ENCODE measurements around the gene DBET.
"Not testable (repeated sequence)": the region's sequence is repeated elsewhere in the genome, so short reads cannot be mapped to it uniquely, and the experiment has no call there.

The DBET gene

DNA sequence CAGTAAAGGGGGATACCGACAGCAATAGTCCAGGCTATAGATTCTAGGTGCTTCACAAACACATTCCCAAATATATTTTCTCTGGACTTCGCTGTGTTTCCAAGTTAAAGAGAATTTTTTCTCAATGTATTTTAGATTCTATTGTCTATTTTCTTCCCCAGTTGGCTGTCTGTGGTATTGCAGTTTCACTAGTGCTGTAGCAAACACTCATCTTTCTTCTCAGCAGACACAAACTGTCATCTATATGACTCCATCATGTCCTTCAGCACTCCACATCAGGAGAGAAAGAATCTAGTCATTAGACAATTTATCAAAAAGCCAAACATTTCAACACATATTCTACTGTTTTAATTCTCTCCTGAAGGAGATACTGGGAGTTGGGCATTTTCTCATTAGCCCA, at the start of gene DBET:
Gene DBET, plus strand, starts transcription at position 161 of the 400 bp plus-strand sequence.
- H3K4me3 Mint-ChIP-seq; H3K9me3 Mint-ChIP-seq; H3K36me3 Mint-ChIP-seq (ENCODE audit: low read depth); H3K27ac Mint-ChIP-seq; H3K27me3 Mint-ChIP-seq; H3K4me1 Mint-ChIP-seq (ENCODE audit: low read depth): not testable (repeated sequence)

GRCh38 chr4:190014771-190015537, 49.3 kb upstream of the DBET start:
- no peak overlapping the region for H3K27ac Mint-ChIP-seq
- H3K36me3 Mint-ChIP-seq (ENCODE audit: low read depth) = no peaks in the 10 kb centered on the region
- peaks cover 14% of the 10 kb centered on the region for H3K4me1 Mint-ChIP-seq (ENCODE audit: low read depth)
- H3K27me3 Mint-ChIP-seq = peaks cover 66% of the 10 kb centered on the region
- peak overlapping the region; percentile 45 for H3K4me3 Mint-ChIP-seq
- H3K9me3 Mint-ChIP-seq = peaks cover 4% of the 10 kb centered on the region

GRCh38 chr4:190015538-190016368, 48.5 kb upstream of the DBET start:
- peak overlapping the region; percentile 38 for H3K4me3 Mint-ChIP-seq
- H3K9me3 Mint-ChIP-seq = peaks cover 4% of the 10 kb centered on the region
- peaks cover 19% of the 10 kb centered on the region for H3K4me1 Mint-ChIP-seq (ENCODE audit: low read depth)
- H3K36me3 Mint-ChIP-seq (ENCODE audit: low read depth) = no peaks in the 10 kb centered on the region
- H3K27ac Mint-ChIP-seq = no peak overlapping the region
- peaks cover 72% of the 10 kb centered on the region for H3K27me3 Mint-ChIP-seq

DNA sequence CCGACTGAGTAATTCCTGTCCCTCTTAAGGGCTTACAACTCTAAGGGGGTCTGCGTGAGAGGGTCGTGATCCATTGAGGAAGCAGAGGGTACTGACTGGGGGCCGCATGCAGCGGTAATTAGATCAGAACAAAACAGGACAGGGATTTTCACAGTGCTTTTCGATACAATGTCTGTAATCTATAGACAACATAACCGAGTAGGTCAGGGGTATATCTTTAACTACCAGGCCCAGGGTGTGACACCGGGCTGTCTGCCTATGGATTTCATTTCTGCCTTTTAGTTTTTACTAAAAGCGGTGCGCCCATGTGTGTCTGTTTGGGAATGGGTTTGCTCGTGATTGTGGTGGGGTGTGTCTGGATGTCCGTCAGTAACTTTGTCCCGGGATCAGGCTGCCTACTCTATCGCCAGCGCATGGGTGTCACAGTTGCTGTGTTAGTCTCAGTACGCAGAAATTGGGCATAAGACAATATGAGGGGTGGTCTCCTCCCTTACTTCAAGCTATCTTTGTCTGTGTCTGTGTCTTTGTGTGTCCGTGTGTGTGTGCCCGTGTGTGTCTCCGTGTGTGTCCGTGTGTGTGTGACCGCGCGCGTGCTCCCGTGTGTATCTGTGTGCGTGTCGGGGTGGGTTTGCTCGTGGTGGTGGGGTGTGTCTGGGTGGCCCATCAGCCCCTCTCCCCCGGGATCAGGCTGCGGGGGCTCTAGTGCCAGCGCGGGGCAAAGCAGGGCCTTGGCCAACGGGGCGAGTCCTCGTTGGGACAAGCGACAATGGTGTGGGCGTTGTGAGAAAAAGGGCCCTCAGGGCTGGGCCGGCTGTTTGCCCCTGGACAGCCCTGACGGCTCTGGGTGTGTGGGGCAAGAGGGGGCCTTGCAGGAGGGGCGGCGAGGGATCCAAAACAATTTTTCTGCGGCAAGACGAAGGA, 47.7 kb upstream of the DBET start:
- H3K9me3 Mint-ChIP-seq = peaks cover 4% of the 10 kb centered on the region
- peaks cover 73% of the 10 kb centered on the region for H3K27me3 Mint-ChIP-seq
- H3K27ac Mint-ChIP-seq = no peak overlapping the region
- H3K4me1 Mint-ChIP-seq (ENCODE audit: low read depth) = peaks cover 23% of the 10 kb centered on the region
- no peak overlapping the region for H3K4me3 Mint-ChIP-seq
- no peaks in the 10 kb centered on the region for H3K36me3 Mint-ChIP-seq (ENCODE audit: low read depth)

DNA sequence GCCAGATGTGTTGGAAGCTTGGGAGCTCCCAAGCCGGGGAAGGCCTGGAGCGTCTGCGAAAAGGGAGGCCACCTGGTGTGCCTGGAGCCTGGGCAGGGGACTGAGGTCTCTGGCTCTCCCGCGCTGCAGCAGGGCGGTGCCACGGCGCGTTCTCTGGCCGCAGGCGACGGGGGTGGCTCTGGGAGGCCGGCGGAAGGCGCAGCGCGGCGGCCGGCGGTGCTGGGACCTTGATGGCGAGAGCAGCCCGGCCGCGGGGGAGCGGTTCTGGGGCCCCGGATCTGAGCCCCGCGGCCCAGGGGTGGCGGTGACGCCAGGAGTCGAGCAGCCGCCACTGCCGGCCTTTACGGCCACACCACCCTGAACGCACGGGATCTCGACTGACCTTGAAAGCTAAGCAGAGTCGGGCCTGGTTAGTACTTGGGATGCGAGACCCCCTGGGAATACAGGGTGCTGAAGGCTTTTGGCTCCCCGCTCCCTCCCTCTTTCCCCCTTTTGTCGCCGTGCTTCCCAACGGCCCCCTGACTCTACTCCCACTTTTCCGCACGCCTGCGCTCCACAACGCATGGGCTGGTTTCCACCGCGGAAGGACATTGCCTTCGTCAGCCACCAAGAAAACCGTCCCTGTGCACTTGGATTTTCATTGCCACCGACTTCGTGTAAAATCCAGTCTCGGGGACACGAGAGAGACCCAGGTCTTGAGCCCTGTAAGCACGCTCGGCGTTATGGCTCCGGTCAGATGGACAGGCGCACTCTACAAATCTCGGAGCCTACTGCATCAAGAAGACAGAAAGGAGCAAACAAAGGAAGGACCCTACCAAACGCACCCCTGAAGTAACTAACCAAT, 46.7 kb upstream of the DBET start:
- Mint-ChIP-seq H3K4me3 (no peak overlapping the region), H3K27ac (no peak overlapping the region), H3K36me3 (ENCODE audit: low read depth) (no peaks in the 10 kb centered on the region), H3K27me3 (peaks cover 68% of the 10 kb centered on the region), H3K4me1 (ENCODE audit: low read depth) (peaks cover 23% of the 10 kb centered on the region), H3K9me3 (peaks cover 4% of the 10 kb centered on the region)

- Mint-ChIP-seq H3K27me3 (peaks cover 61% of the 10 kb centered on the region), H3K9me3 (peaks cover 4% of the 10 kb centered on the region), H3K27ac (no peak overlapping the region), H3K4me3 (no peak overlapping the region), H3K4me1 (ENCODE audit: low read depth) (peaks cover 26% of the 10 kb centered on the region), H3K36me3 (ENCODE audit: low read depth) (no peaks in the 10 kb centered on the region)
These were observed 45.9 kb upstream of the DBET start for GRCh38 chr4:190018201-190018920.

DNA sequence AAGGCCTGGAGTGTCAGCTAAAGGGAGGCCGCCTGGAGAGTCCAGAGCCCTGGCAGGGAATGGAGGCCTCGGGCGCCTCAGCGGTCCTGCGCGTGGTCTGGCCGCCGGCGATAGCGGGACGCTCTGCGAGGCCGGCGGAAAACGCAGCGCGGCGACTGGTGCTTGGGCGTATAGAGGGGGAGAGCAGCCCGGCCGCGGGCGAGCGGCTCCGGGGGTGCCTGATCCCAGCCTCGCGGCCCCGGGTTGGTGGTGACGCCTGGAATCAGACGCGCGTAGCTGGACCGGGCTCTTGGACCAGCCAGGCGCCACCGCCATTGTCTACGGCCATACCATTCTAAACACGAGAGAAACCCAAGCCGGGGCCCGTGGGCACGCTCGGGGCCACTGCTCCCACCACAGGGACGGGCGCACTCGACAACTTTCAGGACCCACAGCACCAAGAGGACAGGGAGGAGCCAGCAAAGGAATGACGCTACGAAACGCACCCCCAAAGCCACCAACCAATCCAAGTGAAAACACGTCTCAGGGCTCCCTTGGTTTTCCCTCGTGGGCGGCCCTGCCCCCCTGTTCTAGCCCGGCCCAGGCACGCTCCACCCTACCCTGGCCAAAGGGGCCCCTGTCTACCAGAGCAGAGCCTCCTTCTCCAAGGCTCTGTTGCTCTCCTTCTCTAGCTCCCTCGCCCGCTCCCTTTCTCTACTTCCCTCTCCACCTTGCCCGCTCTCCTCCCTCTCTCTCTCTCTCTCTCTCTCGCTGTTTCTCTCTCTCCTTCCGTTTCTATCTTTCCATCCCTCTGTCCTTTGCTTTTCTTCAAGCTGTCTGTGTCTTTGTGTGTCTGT, 45.1 kb upstream of the DBET start:
- Mint-ChIP-seq H3K27ac (peak overlapping the region; percentile 43), H3K9me3 (no peaks in the 10 kb centered on the region), H3K4me3 (peak overlapping the region; percentile 14), H3K27me3 (peaks cover 56% of the 10 kb centered on the region), H3K36me3 (ENCODE audit: low read depth) (no peaks in the 10 kb centered on the region), H3K4me1 (ENCODE audit: low read depth) (peaks cover 26% of the 10 kb centered on the region)

DNA sequence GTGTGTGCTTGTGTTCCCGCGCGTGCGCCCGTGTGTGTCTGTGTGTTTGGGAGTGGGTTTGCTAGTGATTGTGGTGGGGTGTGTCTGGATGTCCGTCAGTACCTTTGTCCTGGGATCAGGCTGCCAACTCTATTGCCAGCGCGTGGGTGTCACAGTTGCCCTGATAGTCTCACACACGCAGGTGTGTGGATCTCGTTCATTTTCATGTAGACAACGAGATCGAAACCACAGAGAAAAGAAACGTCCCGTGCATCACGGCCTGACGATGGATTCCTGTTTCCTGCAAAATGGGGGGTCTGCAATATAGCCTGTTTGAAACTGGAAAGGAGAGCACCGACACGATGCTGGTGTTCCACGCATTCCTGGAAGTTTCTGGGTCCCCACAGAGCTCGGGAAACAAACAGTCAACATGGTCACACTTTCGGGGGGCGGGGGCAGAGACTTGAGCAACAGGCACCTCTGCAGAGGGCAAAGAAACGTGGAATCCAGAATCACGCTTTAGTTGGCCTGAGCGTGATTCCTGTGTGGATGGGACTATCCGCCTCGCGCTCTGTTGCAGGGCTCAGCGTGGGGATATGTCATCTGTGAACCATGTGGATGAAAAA, 44.3 kb upstream of the DBET start:
- Mint-ChIP-seq H3K27ac (peak overlapping the region; percentile 43), H3K27me3 (peaks cover 52% of the 10 kb centered on the region), H3K4me1 (ENCODE audit: low read depth) (peaks cover 26% of the 10 kb centered on the region), H3K4me3 (peak overlapping the region; percentile 14)
- not testable (repeated sequence) for H3K9me3 Mint-ChIP-seq; H3K36me3 Mint-ChIP-seq (ENCODE audit: low read depth)

DNA sequence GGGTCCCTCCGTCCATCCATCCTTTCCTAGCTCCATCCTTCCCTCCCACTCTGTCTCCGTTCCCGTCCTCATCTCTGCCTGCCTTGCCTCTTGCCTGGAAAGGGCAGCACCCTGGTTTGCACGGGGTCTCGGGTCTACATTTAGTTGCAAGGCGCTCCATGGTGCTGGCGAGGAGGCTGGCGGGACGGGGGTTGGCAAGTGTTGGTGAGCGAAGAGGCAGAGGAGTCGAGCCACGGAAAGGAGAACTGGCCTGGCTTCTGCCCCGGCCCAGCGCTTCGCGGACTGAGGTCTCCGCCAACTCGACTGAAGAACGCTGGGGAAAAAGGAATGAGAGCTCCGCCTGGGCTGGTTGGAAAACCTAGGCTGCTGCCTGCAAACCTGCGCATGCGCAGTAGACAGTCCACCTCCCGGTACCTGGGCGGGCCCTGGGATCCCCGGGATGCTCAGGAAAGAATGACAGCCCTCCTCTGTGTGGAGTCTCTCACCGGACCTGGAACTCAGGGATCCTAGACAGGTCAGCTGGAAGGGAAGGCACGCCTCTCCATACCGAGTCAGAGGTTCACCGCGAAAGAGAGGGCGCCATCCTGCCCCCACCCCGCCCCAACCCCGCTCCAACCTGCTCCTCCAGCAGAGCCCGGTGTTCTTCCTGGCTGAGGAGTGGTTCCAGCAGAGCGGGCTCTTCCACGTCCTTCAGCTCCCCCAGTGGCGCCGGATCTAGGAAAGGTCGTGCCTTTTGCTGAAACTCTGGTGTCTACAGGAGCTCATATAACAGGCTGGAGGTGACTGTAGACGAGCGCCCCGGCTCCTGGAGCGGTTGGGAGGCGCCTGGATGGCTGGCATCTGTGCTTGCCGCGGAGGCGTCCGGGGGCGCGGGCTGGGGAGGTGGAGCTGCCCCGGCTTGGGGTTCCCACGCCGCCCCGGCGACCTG, 43.2 kb upstream of the DBET start:
- no peaks in the 10 kb centered on the region for H3K36me3 Mint-ChIP-seq (ENCODE audit: low read depth)
- no peaks in the 10 kb centered on the region for H3K9me3 Mint-ChIP-seq
- H3K4me3 Mint-ChIP-seq = peak overlapping the region; percentile 59
- H3K27me3 Mint-ChIP-seq = peaks cover 45% of the 10 kb centered on the region
- peaks cover 21% of the 10 kb centered on the region for H3K4me1 Mint-ChIP-seq (ENCODE audit: low read depth)
- no peak overlapping the region for H3K27ac Mint-ChIP-seq

GRCh38 chr4:190021973-190022372, 42.3 kb upstream of the DBET start:
- Mint-ChIP-seq H3K4me1 (ENCODE audit: low read depth) (peaks cover 21% of the 10 kb centered on the region), H3K27me3 (peaks cover 36% of the 10 kb centered on the region)
- H3K9me3 Mint-ChIP-seq; H3K27ac Mint-ChIP-seq; H3K36me3 Mint-ChIP-seq (ENCODE audit: low read depth); H3K4me3 Mint-ChIP-seq: not testable (repeated sequence)

DNA sequence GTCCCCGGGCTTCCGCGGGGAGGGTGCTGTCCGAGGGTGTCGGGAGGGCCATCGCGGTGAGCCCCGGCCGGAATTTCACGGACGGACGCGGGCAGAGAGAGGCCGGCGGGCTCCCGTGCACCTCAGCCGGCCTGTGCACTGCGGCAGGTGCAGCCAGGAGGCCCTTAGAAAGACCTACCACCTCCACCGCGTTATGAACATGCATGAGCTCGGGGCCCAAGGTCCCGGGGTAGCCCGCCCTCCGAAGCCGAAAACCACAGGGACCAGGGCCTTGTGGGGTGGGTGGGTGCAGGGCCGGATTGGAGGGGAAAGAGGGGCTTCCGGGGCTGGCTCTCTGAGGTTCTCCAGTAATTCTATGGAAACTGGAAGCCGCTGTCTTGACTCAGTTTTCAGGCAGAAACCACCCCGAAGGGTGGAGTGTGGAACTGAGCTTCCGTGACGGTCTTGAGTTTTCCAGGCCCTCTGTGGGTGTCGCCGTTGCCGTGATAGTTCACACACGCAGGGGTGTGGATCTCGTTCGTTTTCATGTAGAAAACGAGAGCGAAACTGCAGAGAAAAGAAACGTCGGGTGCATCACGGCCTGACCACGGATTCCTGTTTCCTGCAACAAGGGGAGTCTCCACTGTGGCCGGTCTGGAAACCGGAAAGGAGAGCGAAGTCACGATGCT, 41.6 kb upstream of the DBET start:
- Mint-ChIP-seq H3K4me1 (ENCODE audit: low read depth) (peaks cover 21% of the 10 kb centered on the region), H3K4me3 (peak overlapping the region; percentile 53), H3K27me3 (peaks cover 33% of the 10 kb centered on the region)
- H3K27ac Mint-ChIP-seq; H3K36me3 Mint-ChIP-seq (ENCODE audit: low read depth); H3K9me3 Mint-ChIP-seq: not testable (repeated sequence)

Data from stimulated activated naive CD8-positive, alpha-beta T cell treated with anti-CD3 and anti-CD28 coated beads, Interleukin-15, Interleukin-2, amounts not matched to agents 100 ng/mL and 50 ng/mL, for 24 hours (primary cell).